Caki2 (cell line): Measurements from ENCODE around the gene ANKH. TPM values are rescaled to one million over a fixed set of nuclear protein-coding genes. Genes with fewer than 3 reads are reported as not detected.
"Not testable (repeated sequence)": the region's sequence is repeated elsewhere in the genome, so short reads cannot be mapped to it uniquely, and the experiment has no call there.

Source experiments
- DNase-seq: peaks from one replicate; pipeline ENCODE4 v3.0.0-alpha.2; 2015; ENCODE audit warnings: low read depth
- in situ Hi-C: cut with HindIII; loops from 2 replicates; pipeline ENCODE4 v1.10.0; 2016; ENCODE audit warnings: low sequenced_read_pairs, low pct_unique_long_range_greater_than_20kb, mixed read lengths
- total RNA-seq: library from RNA; depleted of rRNA; stranded (reverse); fragments of >200 nt; shearing (Covaris generic); gene quantifications from 2 replicates; pipeline ENCODE4 v1.2.3, GENCODE V29; 2014; ENCODE audit warnings: low replicate concordance

ANKH gene
- total RNA-seq, 1 experiment from 2014 or later: 16.3 TPM

DNA sequence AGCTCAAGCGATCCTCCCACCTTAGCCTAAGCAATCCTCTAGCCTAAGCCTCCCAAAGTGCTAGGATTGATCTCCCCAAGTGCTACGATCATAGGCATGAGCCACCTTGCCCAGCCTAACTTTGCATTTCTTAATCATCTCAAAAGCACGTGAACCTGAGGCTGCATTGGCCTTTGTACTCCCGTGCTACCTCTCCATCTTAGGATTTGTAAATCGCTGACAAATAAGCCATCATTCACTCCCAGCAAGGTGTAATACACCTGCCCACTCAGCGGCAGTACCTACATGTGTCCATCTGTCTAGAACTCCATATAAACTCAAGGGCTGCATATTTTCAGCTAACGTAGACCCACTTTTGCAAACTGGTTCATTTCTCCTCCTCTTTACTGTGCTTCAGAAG is 2.8 kb downstream of the ANKH start:
- in situ Hi-C loops: no loop called here
- DNase-seq: no peak

DNA sequence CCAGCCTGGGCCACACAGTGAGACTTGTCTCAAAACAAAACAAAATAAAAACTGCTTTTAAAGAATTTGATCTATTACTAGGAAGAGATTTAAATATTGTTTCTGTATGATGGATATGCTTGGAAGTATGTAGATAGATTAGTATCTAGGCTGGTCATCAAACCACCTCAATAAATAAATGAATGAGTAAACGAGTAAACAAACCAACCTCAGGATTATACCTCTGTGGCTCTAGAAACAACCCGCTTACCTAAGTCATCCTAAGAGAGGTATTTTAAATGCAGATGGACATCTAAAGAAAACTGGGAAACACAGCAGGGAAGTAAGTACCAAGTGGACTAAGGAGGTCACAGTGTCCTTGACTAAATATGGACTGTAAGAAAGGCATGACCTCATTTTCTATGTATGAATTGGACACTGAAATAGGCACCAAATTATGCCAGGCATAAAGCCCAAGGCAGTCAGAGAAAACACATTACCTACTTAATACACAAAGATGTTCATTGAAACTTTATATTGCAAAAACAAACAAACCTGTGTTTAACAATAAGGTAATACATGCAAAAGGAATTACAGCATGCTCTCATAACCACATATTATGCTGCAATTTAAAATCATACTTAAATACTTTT is 7.3 kb downstream of the ANKH start:
- in situ Hi-C loops: no loop called here
- no peak for DNase-seq

DNA sequence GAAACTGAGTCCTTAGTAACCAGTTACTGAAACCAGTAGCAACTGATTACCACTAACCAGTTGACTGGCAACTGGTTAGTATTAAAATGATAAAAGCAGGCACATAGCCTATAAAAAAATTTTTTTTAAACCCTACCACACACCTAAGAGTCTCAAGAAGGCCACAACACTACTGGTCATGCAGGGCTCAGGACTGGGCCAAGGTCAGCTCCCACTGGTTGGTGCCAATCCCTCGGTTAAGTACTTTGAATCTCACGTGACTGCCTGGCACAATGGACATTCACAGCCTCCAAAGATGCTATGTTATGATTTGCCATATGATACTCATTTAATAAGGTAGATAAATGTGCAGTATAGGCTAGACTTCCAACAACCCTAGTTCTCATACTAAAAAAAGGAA is 8.5 kb downstream of the ANKH start:
- no peak for DNase-seq
- in situ Hi-C loops: no loop called here

DNA sequence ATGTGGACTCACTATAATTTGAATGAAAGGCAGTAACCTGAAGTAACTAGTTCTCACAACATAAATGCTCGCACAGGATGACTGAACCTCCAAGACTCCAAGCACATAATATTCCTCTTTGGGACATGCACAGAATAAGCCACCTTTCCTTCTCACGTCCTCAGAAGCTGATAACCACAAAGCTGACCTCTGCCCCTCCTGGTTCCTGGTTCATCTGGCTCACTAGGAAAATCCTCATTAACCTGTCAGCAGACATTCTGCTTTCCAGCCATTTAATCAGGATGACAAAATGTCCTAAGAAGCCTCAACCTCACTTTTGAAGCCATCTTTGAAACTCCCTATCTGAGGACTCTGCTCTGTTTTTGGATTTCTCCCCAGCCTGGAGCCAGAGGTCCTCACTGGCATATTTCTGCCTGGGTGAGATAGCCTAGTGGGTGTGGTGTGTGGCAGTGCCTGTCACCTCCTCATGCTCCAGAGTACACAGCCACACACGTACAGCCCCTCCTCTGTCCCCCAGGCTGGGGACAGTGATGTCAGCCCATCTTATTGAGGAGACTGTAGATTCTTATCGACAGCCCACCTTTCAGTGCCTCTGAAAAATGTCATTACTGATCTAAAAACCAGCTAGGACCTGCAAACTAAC is 10.3 kb downstream of the ANKH start:
- DNase-seq: no peak
- in situ Hi-C loops: no loop called here

DNA sequence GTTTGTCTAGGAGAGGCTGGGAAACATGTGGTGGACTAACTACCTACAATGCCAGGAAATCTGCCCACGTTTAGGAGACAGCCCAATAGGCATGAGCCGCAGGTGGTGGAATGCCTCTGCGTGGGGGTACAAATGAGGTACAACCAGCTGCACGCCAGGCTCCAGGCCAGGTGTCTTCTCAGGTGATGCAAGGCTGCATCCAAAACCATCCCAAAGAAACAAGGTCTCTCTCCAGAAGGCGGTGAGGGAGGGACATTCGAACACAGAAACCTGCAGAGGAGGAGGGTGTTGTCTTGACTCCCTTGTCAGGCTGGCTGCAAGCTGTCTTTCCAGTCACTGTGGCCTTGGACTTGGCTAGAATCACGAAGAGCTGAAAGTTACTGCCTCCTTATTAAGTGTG is 11.6 kb downstream of the ANKH start:
- in situ Hi-C loops: no loop called here
- no peak for DNase-seq

DNA sequence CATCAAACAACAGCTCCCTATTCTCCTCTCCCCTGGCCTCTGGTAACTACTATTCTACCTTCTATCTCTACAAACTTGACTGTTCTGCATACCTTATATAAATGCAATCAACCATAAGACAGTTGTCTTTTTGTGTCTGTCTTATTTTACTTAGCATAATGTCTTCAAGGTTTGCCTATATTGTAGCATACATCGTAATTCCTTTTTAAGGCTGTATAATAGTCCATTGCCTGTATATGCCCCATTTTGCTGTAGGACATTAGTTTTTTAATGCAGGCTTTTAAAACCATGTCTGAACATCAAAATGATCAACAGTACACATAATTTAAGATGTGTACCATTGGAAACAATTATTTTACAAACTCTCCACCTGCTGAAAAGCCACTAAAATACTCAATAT is 12.4 kb downstream of the ANKH start:
- in situ Hi-C loops: no loop called here

DNA sequence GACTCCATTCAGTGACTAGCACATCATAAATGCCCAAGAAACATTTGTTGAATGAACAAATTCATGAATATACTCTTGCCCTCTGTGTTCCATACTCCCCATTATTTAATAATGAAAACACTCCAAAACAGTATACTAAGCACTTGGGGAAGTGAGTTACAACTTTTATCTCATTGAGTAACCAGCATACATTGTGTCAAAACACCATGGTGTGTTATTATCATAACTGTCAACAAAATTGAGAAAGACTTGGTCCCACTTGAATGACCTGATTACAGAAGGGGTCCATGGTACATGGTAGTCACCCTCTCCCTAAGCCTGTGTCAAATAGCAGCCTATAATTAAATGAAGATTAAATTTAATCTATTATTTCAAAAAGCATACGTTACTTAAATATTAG is 16.2 kb downstream of the ANKH start:
- no peak for DNase-seq
- in situ Hi-C loops: no loop called here

More for the DNA sequence above, 12.4 kb downstream of the ANKH start:
- DNase-seq: no peak

DNA sequence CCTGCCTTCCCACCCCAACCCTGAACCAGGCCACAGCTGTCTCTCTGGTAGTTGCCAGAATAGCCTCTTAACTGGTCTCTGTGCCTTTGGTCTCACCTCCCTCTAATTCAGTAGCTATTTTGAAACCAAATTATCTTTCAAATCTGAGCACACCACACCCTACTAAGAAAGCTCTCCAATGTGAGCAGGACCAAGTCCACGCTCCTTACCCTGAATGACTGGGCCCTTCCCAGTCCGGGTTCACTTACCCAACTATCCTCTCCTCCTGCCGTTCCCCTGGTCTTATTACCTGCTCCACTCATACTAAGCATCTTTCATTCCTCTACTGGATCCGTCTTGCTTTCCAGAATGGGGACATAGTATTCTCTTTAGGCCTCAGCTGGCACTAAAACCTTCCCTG is 16.8 kb downstream of the ANKH start:
- in situ Hi-C loops: no loop called here
- DNase-seq: no peak

DNA sequence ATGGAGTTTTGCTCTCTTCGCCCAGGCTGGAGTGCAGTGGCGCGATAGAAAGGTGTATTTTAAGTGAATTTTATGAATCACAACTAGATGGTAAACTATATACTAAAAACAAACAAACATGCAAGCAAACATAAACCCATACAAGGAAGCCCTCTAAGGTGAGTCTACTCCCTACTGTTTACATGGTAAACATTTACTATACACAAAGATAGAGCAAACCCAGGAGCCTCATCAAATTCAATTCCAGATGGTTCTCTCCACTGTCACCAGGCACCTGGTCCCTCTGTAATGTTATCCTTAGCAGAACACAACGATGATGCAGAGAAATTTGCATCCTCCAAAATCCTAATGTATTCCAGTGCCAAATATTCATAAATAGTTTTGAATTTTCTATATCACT is 17.9 kb downstream of the ANKH start:
- no peak for DNase-seq

DNA sequence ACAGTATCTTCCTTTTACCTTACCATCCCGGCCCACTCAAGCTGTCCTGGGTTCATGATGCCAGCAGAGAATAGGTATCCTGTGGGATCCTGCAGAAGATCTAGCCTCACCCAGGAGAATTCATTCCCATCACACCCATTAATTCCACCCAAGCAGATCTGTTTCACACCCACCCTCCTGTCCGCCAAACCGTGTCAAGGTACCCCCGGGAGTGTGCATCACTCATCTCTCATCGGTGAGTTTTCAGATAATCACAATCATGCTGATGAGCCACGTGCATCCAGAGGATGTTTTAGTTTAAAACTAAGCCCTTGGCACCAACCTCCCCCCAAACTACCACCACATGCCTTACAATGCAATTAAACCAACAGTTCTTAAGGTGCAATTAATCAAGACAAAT is 18.8 kb downstream of the ANKH start:
- DNase-seq: no peak
- in situ Hi-C loops: no loop called here

More for the DNA sequence above, 17.9 kb downstream of the ANKH start:
- in situ Hi-C loops: no loop called here

DNA sequence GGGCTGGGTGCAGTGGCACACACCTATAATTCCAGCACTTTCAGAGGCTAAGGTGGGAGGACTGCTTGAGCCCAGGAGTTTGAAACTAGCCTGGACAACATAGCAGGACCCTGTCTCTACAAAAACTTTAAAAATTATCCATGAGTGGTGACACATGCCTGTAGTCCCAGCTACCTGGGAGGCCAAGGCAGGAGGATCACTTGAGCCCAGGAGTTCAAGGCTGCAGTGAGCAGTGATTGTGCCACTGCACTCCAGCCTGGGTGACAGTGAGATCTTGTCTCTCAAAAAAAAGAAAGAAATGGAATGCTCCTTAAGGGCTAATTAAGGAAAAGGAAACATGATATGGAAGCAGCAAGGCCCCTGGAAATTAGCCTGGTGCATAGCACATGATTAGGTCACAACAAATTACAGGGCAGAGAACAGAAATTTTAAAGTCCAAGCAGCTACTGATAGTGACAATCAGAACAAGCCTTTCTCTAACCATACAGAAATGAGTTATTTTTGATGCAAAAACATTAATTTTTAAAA is 19.5 kb downstream of the ANKH start:
- DNase-seq: no peak
- in situ Hi-C loops: no loop called here

DNA sequence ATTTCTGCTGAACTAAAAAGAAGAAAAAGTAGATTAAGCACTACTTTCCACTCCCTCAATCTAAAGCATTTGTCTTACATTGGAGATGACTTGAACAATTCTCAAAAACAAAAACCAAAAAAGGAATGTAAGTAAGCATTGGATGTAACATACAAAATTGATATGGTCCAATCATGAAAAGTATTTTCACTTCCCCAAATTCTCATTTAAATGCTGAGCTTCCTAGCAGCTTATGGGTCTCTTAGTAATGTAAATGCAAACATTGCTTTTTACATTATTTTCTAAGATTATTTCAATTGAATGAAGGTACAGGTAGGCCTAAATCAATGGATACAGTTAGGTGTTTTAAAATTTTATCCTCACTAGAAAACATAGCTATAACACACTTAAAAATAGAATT is 20.0 kb downstream of the ANKH start:
- in situ Hi-C loops: no loop called here
- no peak for DNase-seq

DNA sequence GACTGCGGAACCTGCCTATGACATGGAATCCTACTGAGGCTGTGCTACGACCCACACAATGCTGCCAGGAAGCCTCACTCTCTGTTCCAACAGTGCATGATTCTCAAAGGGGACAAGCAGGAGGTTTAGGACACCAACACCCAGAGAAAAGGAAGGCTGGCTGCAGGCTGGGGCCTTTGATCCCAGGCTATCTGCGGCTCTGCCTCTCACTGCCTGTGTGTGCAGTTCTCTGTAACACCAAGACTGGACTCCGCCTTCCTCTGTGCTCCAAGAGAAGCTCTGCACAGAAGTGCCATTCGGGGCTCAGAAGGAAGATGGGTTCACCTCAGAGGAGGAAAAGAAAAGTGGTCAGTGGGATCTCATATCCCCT is 20.5 kb downstream of the ANKH start:
- DNase-seq: no peak
- in situ Hi-C loops: no loop called here

DNA sequence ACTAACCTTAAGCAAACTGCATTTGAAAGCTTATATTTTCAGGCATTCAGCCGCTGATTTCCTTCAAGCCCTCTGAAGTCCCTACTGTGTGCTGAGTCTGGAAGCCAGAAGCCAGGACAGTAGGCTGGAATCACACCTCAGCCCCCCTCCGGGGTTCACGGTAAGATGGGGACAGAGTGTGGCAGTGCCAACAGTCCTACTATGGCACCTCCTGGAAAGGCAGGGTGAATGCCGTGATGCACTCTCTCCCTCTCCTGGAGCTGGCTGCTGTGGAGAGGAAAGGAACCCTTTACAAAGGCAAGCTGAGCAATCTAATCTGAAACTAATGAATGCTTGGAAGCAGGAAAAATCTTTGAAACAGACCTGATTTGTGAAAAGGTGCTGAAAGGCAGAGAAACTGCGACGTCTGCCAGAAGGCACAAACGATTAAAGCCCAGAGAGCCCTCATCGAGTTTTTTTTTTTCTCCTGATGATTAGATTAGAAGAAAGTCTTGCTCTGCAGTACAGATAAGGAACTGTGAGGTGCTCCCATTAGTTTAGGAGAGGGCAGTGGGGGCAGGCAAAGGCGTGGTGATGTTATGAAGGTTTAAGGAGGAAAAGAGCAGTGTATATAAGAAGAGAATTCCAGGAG is 21.0 kb downstream of the ANKH start:
- no peak for DNase-seq
- in situ Hi-C loops: no loop called here

DNA sequence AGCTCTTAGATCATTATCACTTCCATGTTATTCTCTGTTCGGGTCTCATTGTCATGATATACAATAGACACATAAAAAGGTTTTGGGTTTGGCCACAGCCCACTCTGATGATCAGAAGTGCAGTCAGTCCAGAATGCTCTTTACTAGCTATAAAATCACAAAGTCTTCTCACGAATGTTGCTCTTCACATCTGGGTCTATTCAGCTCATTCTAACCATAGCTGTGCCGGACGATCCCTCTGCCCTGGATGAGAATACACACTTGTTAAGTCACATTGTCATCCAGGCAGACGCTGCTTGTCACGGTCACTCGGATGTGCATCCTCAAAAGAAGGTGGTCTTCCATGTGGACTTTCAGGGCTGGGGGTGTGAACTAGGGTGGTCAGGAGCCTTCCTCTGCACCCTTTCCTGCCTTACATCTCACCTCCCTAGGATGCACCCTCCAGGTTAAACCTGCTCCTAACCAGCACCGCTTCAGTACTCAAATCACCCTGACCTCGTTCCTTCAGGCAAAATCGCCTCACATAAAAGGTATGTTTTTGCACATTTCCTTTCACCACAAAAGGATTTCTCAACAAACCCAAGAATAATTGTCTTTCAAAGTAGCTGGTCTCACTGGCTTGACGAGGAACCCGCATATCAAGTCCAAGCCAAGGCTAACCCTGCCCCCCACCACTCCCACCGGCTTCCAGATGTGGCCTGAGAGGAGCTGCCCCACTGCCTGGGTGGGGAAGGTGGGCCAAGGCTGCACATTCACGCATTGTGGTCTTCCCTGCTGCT is 21.9 kb downstream of the ANKH start:
- in situ Hi-C loops: no loop called here
- no peak for DNase-seq

DNA sequence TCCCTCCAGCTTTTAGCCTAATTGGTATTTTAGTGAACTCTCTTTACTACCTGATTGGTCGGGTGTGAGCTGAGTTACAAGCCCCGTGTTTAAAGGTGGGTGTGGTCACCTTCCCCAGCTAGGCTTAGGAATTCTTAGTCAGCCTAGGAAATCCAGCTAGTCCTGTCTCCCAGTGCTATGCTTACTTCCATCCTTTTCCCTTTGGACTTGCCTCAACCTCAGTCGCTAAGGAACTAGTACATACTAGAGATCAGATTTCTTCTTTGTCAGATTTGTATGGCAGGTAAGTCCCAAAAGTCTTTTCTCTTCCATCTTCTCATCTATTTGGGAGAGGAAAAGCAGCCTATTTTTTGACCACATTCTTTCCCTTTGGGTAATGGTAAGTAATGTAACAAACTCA is 22.6 kb downstream of the ANKH start:
- DNase-seq, in situ Hi-C loops: not testable (repeated sequence)

DNA sequence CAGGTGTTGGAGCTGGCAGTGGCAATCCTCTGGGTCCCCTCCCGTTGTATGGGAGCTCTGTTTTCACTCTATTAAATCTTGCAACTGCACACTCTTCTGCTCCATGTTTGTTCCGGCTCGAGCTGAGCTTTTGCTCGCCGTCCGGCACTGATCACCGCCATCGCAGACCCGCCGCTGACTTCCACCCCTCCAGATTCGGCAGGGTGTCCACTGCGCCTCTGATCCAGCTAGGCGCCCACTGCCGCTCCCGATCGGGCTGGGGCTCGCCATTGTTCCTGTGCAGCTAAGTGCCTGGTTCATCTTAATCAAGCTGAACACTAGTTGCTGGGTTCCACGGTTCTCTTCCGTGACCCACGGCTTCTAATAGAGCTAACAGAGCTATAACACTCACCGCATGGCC is 23.2 kb downstream of the ANKH start:
- DNase-seq: no peak
- in situ Hi-C loops: no loop called here

DNA sequence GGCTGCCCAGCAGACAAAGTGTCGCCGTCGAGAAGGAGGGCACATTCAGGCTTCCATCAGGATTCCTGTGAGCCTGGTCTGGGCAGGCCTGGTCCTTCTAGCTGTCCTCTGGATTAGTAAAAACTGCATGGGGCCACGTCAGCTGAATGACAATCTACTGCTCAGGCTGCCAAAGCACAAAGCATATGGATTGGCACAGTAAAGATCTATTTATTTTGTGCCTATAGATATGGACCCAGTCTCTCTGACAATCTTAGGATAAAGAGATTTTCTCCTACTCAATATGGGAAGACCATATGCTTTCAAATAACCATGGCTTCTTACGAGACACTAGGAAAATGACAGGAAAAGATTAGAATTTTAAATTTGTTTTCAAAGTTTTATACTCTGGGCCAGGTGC is 24.1 kb downstream of the ANKH start:
- in situ Hi-C loops: no loop called here
- no peak for DNase-seq

DNA sequence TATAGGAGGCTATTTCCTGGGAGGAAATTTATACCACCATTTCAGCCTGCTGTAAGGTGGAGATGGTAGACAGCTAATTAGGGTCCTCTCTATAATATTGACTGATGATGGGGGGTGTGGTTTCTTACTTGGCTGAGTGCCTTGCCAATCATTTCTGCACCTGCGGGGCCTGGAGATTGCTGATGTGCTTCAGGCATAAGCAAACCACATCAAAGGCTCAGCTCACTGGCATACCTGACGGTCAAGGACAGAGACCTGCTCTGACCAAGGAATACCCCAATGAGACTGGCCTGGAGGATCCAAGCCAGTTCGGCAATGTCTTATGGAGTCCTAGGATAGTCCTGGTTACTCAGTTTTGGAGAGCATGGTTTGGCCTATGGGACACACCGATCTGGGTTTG is 29.5 kb downstream of the ANKH start:
- DNase-seq: no peak
- in situ Hi-C loops: no loop called here
